Erythroblast (primary cell): ENCODE data around the gene PRDM11.

ENCODE experiments used
- GATA1 ChIP-seq: IDR thresholded peaks from 2 replicates; pipeline ENCODE4 v1.6.1; 2011; ENCODE audit warnings: low read depth, mild to moderate bottlenecking, control low read depth, low read length, moderate library complexity
- POLR2A ChIP-seq: IDR thresholded peaks from 2 replicates; pipeline ENCODE4 v1.6.1; 2011; ENCODE audit warnings: mild to moderate bottlenecking, low read length

DNA sequence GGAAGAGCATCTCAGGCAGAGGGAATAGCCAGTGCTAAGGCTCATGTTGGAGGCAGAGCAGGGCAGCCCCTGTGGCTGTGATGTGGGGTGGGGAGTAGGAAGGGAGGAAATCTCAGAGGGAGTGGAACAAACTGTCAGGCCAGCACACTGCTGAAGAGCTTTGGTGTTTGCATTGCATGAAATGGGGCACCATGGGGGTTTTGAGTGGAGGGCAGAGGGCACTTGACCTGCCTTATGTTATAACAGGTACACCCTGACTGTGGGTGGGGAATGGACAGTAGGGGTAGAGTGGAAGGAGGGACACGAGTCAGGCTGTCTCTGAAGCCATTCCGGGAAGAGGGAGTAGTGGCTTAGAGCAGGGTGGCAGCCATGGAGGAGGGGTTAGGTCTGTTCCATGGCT is 24.0 kb downstream of the PRDM11 start:
- no peak for TF ChIP-seq POLR2A
- no peak for TF ChIP-seq GATA1
